Measurements from ENCODE around the gene CAPN2.

Gene CAPN2

DNA sequence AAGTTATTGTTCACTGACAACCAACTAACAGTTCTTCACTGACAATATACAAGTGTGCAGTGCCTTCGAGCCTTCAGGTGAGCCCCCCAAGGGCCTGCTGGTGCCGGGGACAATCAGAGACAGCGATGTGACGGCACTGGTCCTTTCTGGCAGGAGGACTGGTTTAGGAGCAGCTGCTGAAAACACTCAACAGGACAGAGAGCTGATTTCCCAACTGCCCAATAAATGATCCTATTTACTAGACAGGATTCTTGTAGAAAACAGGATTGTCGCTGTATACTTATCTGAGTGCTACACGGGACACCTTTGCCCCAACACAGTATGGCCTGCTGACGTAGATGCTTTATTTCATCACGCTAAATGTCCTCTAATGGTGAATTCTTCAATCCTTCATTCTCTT lies 68.0 kb downstream of the CAPN2 start:
- peaks cover 69% of the 10 kb centered on the region for H3K36me3 ChIP-seq (replicated peaks; ENCODE audit: low read depth, low read length)
- H3K4me1 ChIP-seq (ENCODE audit: low read length): peaks cover 8% of the 10 kb centered on the region
- no peak overlapping the region for H3K9ac ChIP-seq (ENCODE audit: low read length)
- H3K4me2 ChIP-seq (ENCODE audit: low read length): no peak overlapping the region
- H3K4me3 ChIP-seq (ENCODE audit: low read length): no peak overlapping the region
- no peaks in the 10 kb centered on the region for H3K27me3 ChIP-seq (ENCODE audit: low read depth, low read length)
- peaks cover 8% of the 10 kb centered on the region; the same call in 1 of the 2 replicates for H4K20me1 ChIP-seq (ENCODE audit: insufficient read depth, low read length)
- no peak overlapping the region for H3K27ac ChIP-seq (ENCODE audit: low read length)
- no peaks in the 10 kb centered on the region for H3K79me2 ChIP-seq (ENCODE audit: low read length)
- TF ChIP-seq, protein P1, sequence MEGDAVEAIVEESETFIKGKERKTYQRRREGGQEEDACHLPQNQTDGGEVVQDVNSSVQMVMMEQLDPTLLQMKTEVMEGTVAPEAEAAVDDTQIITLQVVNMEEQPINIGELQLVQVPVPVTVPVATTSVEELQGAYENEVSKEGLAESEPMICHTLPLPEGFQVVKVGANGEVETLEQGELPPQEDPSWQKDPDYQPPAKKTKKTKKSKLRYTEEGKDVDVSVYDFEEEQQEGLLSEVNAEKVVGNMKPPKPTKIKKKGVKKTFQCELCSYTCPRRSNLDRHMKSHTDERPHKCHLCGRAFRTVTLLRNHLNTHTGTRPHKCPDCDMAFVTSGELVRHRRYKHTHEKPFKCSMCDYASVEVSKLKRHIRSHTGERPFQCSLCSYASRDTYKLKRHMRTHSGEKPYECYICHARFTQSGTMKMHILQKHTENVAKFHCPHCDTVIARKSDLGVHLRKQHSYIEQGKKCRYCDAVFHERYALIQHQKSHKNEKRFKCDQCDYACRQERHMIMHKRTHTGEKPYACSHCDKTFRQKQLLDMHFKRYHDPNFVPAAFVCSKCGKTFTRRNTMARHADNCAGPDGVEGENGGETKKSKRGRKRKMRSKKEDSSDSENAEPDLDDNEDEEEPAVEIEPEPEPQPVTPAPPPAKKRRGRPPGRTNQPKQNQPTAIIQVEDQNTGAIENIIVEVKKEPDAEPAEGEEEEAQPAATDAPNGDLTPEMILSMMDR (IDR thresholded peaks at IDR 0.05; ENCODE audit: low read depth, low read length): no peak
- H3K9me3 ChIP-seq (ENCODE audit: insufficient read depth, low read length): no peaks in the 10 kb centered on the region
- H2AFZ ChIP-seq (ENCODE audit: low read depth, low read length): no peak overlapping the region

DNA sequence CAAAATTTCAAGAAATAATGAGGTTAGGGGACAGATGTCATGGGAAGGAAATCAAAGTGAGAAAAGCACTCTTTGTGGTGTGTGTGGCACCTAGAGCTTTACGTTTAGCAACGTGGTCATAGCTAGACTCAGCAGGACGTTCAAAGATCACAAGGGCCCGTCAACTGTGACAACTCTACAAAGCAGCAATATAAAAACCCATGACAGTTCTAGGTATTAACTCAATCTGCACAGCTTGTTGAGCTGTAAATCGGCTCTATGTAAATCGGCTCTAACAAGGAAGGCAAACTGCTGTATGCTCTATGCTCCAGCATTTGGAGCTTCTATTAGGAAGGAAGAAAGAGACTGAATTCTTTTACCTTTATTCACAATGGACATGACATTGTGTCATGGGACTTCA lies 68.6 kb downstream of the CAPN2 start:
- Histone ChIP-seq H2AFZ (ENCODE audit: low read depth, low read length) (no peak overlapping the region), H3K9ac (ENCODE audit: low read length) (no peak overlapping the region), H4K20me1 (ENCODE audit: insufficient read depth, low read length) (peaks cover 5% of the 10 kb centered on the region; the same call in 1 of the 2 replicates), H3K4me2 (ENCODE audit: low read length) (no peak overlapping the region), H3K79me2 (ENCODE audit: low read length) (no peaks in the 10 kb centered on the region), H3K27me3 (ENCODE audit: low read depth, low read length) (no peaks in the 10 kb centered on the region), H3K4me3 (ENCODE audit: low read length) (no peak overlapping the region), H3K4me1 (ENCODE audit: low read length) (peaks cover 6% of the 10 kb centered on the region), H3K9me3 (ENCODE audit: insufficient read depth, low read length) (no peaks in the 10 kb centered on the region), H3K27ac (ENCODE audit: low read length) (no peak overlapping the region), H3K36me3 (replicated peaks; ENCODE audit: low read depth, low read length) (peaks cover 64% of the 10 kb centered on the region)
- TF ChIP-seq EZH2phosphoT487 (IDR thresholded peaks at IDR 0.05; ENCODE audit: low read depth): no peak
- TF ChIP-seq, protein P1 (IDR thresholded peaks at IDR 0.05; ENCODE audit: low read depth, low read length): no peak

DNA sequence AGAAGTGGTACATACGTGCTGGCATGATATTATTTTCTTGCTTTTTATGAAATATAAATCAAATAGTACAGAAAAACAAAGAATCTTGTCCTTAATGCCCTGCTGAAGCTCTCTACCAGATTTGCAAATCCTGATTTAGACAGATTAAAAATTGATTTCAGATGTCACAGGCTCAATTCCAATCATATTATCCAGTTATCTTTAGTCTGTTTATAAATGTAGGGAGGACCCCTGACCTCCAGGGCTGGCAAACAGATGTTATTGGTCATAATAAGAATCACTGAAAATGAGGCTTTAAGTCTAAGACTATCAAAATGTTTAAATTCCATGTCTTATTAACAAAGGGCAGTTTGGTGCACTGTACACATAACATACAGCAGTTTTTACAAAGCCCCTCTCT lies 71.3 kb downstream of the CAPN2 start:
- TF ChIP-seq, protein P1 (IDR thresholded peaks at IDR 0.05; ENCODE audit: low read depth, low read length): no peak
- TF ChIP-seq EZH2phosphoT487 (IDR thresholded peaks at IDR 0.05; ENCODE audit: low read depth): no peak
- Histone ChIP-seq H3K4me1 (ENCODE audit: low read length) (no peaks in the 10 kb centered on the region), H3K4me2 (ENCODE audit: low read length) (no peak overlapping the region), H3K9ac (ENCODE audit: low read length) (no peak overlapping the region), H4K20me1 (ENCODE audit: insufficient read depth, low read length) (no peaks in the 10 kb centered on the region), H3K4me3 (ENCODE audit: low read length) (no peak overlapping the region), H3K27ac (ENCODE audit: low read length) (no peak overlapping the region), H3K9me3 (ENCODE audit: insufficient read depth, low read length) (no peaks in the 10 kb centered on the region), H3K27me3 (ENCODE audit: low read depth, low read length) (no peaks in the 10 kb centered on the region), H3K79me2 (ENCODE audit: low read length) (no peaks in the 10 kb centered on the region), H2AFZ (ENCODE audit: low read depth, low read length) (no peak overlapping the region), H3K36me3 (replicated peaks; ENCODE audit: low read depth, low read length) (peaks cover 50% of the 10 kb centered on the region)

DNA sequence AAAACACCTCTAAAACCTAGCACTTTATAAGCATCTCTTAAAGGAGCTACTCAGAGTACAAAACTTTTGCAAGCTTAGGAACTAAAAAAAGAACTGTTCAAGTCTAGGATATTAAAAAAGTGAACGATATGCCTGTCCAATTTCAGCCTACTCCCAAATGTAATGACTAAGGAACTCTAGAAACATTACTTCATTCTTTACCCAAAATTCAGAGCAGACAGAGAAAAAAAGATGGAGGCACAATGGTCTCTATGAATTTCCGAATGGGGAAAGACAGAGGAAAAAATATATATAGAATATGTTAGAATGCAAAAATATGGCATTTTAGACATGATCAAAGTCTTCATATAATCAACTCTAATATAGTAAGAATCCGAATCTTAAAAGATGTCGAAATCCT lies 72.2 kb downstream of the CAPN2 start:
- Histone ChIP-seq H3K4me1 (ENCODE audit: low read length) (no peaks in the 10 kb centered on the region), H3K9ac (ENCODE audit: low read length) (no peak overlapping the region), H3K4me3 (ENCODE audit: low read length) (no peak overlapping the region), H3K9me3 (ENCODE audit: insufficient read depth, low read length) (no peaks in the 10 kb centered on the region), H3K79me2 (ENCODE audit: low read length) (no peaks in the 10 kb centered on the region), H3K27ac (ENCODE audit: low read length) (no peak overlapping the region), H2AFZ (ENCODE audit: low read depth, low read length) (no peak overlapping the region), H3K36me3 (replicated peaks; ENCODE audit: low read depth, low read length) (peaks cover 50% of the 10 kb centered on the region), H3K27me3 (ENCODE audit: low read depth, low read length) (no peaks in the 10 kb centered on the region), H4K20me1 (ENCODE audit: insufficient read depth, low read length) (no peaks in the 10 kb centered on the region), H3K4me2 (ENCODE audit: low read length) (no peak overlapping the region)
- TF ChIP-seq EZH2phosphoT487 (IDR thresholded peaks at IDR 0.05; ENCODE audit: low read depth): no peak
- TF ChIP-seq, protein P1 (IDR thresholded peaks at IDR 0.05; ENCODE audit: low read depth, low read length): no peak
